H1 (cell line): ENCODE measurements around the gene HIVEP2. TPM values are rescaled to one million over a fixed set of nuclear protein-coding genes. Genes with fewer than 3 reads are reported as not detected.

Source experiments
- CTCF ChIA-PET: fragments of 300-600 bp; sonication (Branson Sonifier 250); formaldehyde crosslinking; loops from one replicate; lab custom pipeline; 2021; ENCODE audit not compliant: partially characterized antibody; lab: Charles Lee
- POLR2A ChIA-PET: fragments of 300-600 bp; sonication (Branson Sonifier 250); formaldehyde crosslinking; loops from one replicate; lab custom pipeline; 2021; ENCODE audit warnings: inconsistent platforms; ENCODE audit not compliant: partially characterized antibody; lab: Charles Lee
- DNase-seq, 2 experiments: peaks; one replicate each; pipeline versions ENCODE4 v3.0.0 to v3.0.0-alpha.2; 2010 to 2022; ENCODE audit warnings: low spot score in 2 of 2, low read depth in 1 of 2, mixed read lengths in 1 of 2
- FAIRE-seq: peaks from 2 replicates; lab custom pipeline; 2011; peaks lifted over from hg19 to GRCh38; lab: Jason Lieb, UNC
- H2AFZ ChIP-seq: 2 replicates; pipeline ENCODE4 v1.8.1; 2012; ENCODE audit warnings: low read length, inconsistent platforms
- H2AK5ac ChIP-seq: 2 replicates; pipeline ENCODE4 v1.6.1; 2013; ENCODE audit warnings: low read depth, low read length
- H2BK120ac ChIP-seq: replicated peaks from 2 replicates; pipeline ENCODE3; 2013; ENCODE audit warnings: low read depth, low read length, inconsistent platforms
- H2BK12ac ChIP-seq: 2 replicates; pipeline ENCODE4 v1.6.1; 2013; ENCODE audit warnings: low read depth, low read length
- H2BK15ac ChIP-seq: 2 replicates; pipeline ENCODE4 v1.6.1; 2013; ENCODE audit warnings: low read length
- H2BK20ac ChIP-seq: 2 replicates; pipeline ENCODE4 v1.6.1; 2013; ENCODE audit warnings: low read length
- H2BK5ac ChIP-seq: 2 replicates; pipeline ENCODE4 v1.6.1; 2013; ENCODE audit warnings: low read depth, low read length
- H3K14ac ChIP-seq: 2 replicates; pipeline ENCODE4 v1.6.1; 2013; ENCODE audit warnings: inconsistent platforms; ENCODE audit not compliant: insufficient read length
- H3K18ac ChIP-seq: 2 replicates; pipeline ENCODE4 v1.6.1; 2013; ENCODE audit warnings: low read length; ENCODE audit errors: extremely low read depth
- H3K23ac ChIP-seq: 2 replicates; pipeline ENCODE4 v1.6.1; 2013; ENCODE audit warnings: inconsistent platforms; ENCODE audit not compliant: insufficient read length
- H3K23me2 ChIP-seq: 2 replicates; pipeline ENCODE4 v1.6.1; 2013; ENCODE audit warnings: low read depth, low read length
- H3K27ac ChIP-seq: 2 replicates; pipeline ENCODE4 v1.6.1; 2011; ENCODE audit warnings: low read depth, low read length, inconsistent platforms
- H3K27me3 ChIP-seq, 4 experiments: replicated peaks in 1 of 4; 1 replicate in 1 of 4; 2 replicates in 3 of 4; pipeline versions ENCODE4 v1.6.1 to v1.8.1; 2011 to 2013; ENCODE audit warnings: low read length in 3 of 4, mild to moderate bottlenecking in 3 of 4, inconsistent platforms in 2 of 4, mixed read lengths in 2 of 4, moderate library complexity in 1 of 4; ENCODE audit not compliant: control insufficient read depth in 3 of 4, insufficient read depth in 3 of 4; ENCODE audit errors: extremely low read depth in 1 of 4
- H3K36me3 ChIP-seq, 4 experiments: 2 replicates each; pipeline versions ENCODE4 v1.6.1 to v1.8.1; 2011 to 2013; ENCODE audit warnings: mild to moderate bottlenecking in 4 of 4, low read length in 3 of 4, moderate library complexity in 2 of 4, control low read depth in 1 of 4, inconsistent platforms in 1 of 4; ENCODE audit not compliant: insufficient read depth in 4 of 4, control insufficient read depth in 2 of 4
- H3K4ac ChIP-seq: replicated peaks from 2 replicates; pipeline ENCODE3; 2013; ENCODE audit warnings: low read length, low read depth, mixed read lengths, inconsistent platforms; ENCODE audit not compliant: insufficient read length
- H3K4me1 ChIP-seq, 4 experiments: replicated peaks in 1 of 4; 1 replicate in 1 of 4; 2 replicates in 3 of 4; pipeline versions ENCODE4 v1.6.1 to v1.8.1; 2011 to 2013; ENCODE audit warnings: low read length in 3 of 4, inconsistent platforms in 2 of 4, mixed read lengths in 1 of 4; ENCODE audit not compliant: insufficient read depth in 4 of 4, control insufficient read depth in 3 of 4
- H3K4me2 ChIP-seq, 2 experiments: 2 replicates each; pipeline versions ENCODE4 v1.6.1 to v1.8.1; 2011 to 2013; ENCODE audit warnings: low read depth in 2 of 2, low read length in 2 of 2, control low read depth in 1 of 2, inconsistent platforms in 1 of 2, mild to moderate bottlenecking in 1 of 2; ENCODE audit not compliant: insufficient read depth in 1 of 2
- H3K4me3 ChIP-seq, 4 experiments: fragments of 200-600, 300-600 bp in 1 of 4; sonication (generic), shearing (Covaris generic), sonication (Bioruptor Twin) in 1 of 4; 2 replicates each; pipeline versions ENCODE4 v1.5.1 to v1.8.1; 2011 to 2016; ENCODE audit warnings: low read length in 4 of 4, low read depth in 3 of 4, control low read depth in 2 of 4, inconsistent platforms in 2 of 4, mild to moderate bottlenecking in 2 of 4, mixed read lengths in 1 of 4, moderate library complexity in 1 of 4; ENCODE audit not compliant: insufficient read depth in 2 of 4; ENCODE audit errors: extremely low read depth in 1 of 4
- H3K56ac ChIP-seq: replicated peaks from 2 replicates; pipeline ENCODE3; 2013; ENCODE audit warnings: low read depth, mild to moderate bottlenecking, mixed read lengths, low read length, inconsistent platforms; ENCODE audit not compliant: insufficient read length
- H3K79me1 ChIP-seq: 2 replicates; pipeline ENCODE4 v1.6.1; 2013; ENCODE audit warnings: low read depth, low read length, control low read depth
- H3K79me2 ChIP-seq, 2 experiments: 2 replicates each; pipeline versions ENCODE4 v1.6.1 to v1.8.1; 2012 to 2013; ENCODE audit warnings: low read length in 2 of 2, mild to moderate bottlenecking in 2 of 2, inconsistent platforms in 1 of 2; ENCODE audit not compliant: insufficient read depth in 2 of 2, control insufficient read depth in 1 of 2
- H3K9ac ChIP-seq, 4 experiments: replicated peaks in 1 of 4; 1 replicate in 1 of 4; 2 replicates in 3 of 4; pipeline versions ENCODE4 v1.6.1 to v1.8.1; 2011 to 2013; ENCODE audit warnings: low read depth in 3 of 4, low read length in 3 of 4, control low read depth in 2 of 4, mild to moderate bottlenecking in 2 of 4, moderate library complexity in 2 of 4, inconsistent platforms in 1 of 4; ENCODE audit errors: extremely low read depth in 1 of 4
- H3K9me3 ChIP-seq, 2 experiments: 2 replicates each; pipeline versions ENCODE4 v1.6.1 to v1.8.1; 2012 to 2013; ENCODE audit warnings: mild to moderate bottlenecking in 2 of 2, moderate library complexity in 2 of 2, control low read depth in 1 of 2, inconsistent platforms in 1 of 2, low read depth in 1 of 2, low read length in 1 of 2, mixed read lengths in 1 of 2; ENCODE audit not compliant: insufficient read depth in 2 of 2
- H4K20me1 ChIP-seq, 2 experiments: replicated peaks in 1 of 2; 2 replicates each; pipeline versions ENCODE3 to v1.8.1; 2011 to 2013; ENCODE audit warnings: inconsistent platforms in 2 of 2, low read length in 2 of 2, mild to moderate bottlenecking in 1 of 2; ENCODE audit not compliant: insufficient read depth in 2 of 2, control insufficient read depth in 1 of 2
- H4K5ac ChIP-seq: 2 replicates; pipeline ENCODE4 v1.6.1; 2013; ENCODE audit warnings: low read length, low read depth, mixed read lengths, inconsistent platforms; ENCODE audit not compliant: insufficient read length
- H4K8ac ChIP-seq: 2 replicates; pipeline ENCODE4 v1.8.0; 2013; ENCODE audit warnings: mild to moderate bottlenecking, moderate library complexity, low read length, inconsistent platforms; ENCODE audit not compliant: insufficient read depth; ENCODE audit errors: extremely low read depth
- H4K91ac ChIP-seq: replicated peaks from 2 replicates; pipeline ENCODE3; 2013; ENCODE audit warnings: low read length, mixed read lengths, inconsistent platforms; ENCODE audit not compliant: insufficient read length
- EP300 ChIP-seq, 2 experiments: IDR thresholded peaks; 1 replicate in 1 of 2; 2 replicates in 1 of 2; pipeline ENCODE4 v1.6.1; 2011 to 2012; ENCODE audit warnings: low read depth in 2 of 2, low read length in 2 of 2, mild to moderate bottlenecking in 2 of 2, borderline replicate concordance in 1 of 2, inconsistent platforms in 1 of 2, moderate library complexity in 1 of 2
- KDM1A ChIP-seq: fragments of 200-600, 300-600 bp; sonication (generic); IDR thresholded peaks from 2 replicates; pipeline ENCODE4 v1.7.1; 2016; ENCODE audit warnings: mild to moderate bottlenecking, low read length, borderline replicate concordance
- WGBS, 2 experiments: shearing (Covaris generic) in 1 of 2; methylation state at CpG; one replicate each; pipeline versions ENCODE4 v1.1.6 to v1.1.7; 2013 to 2015; ENCODE audit warnings: low lambda C conversion rate in 2 of 2, mixed read lengths in 2 of 2, inconsistent platforms in 1 of 2, low coverage in 1 of 2, missing lambda C conversion rate in 1 of 2; ENCODE audit not compliant: insufficient replicate concordance in 2 of 2, insufficient coverage in 1 of 2, insufficient read length in 1 of 2; ENCODE audit errors: extremely low coverage in 1 of 2, missing lambda C conversion rate in 1 of 2; 5-methylcytosine and 5-hydroxymethylcytosine counted together
- polyA plus RNA-seq, 7 experiments: library from polyadenylated mRNA; depleted of rRNA in 3 of 7; stranded (reverse) in 5 of 7; unstranded in 2 of 7; fragments of >200 nt in 5 of 7; fragments of 200-250 nt in 2 of 7; gene quantifications; 1 replicate in 5 of 7; 2 replicates in 1 of 7; 4 replicates in 1 of 7; pipeline versions ENCODE4 v1.2.1 to v1.2.3, GENCODE V29; 2011 to 2013; ENCODE audit warnings: missing spikeins in 2 of 7, mixed read lengths in 2 of 7
- total RNA-seq: library from RNA; stranded (reverse); fragmentation: NEBNext Ultra II Directional; extraction: Animal tissue kit (Norgen Biotek cat#: 25700); gene quantifications from 2 replicates; pipeline ENCODE4 v1.2.1, GENCODE V29; 2021

The HIVEP2 gene
- total and polyA plus RNA-seq, 2 of the 8 experiments (the other 6 are each of a cell fraction or from before 2014, with no cell fraction given) = 2.2 to 6.1 TPM

DNA sequence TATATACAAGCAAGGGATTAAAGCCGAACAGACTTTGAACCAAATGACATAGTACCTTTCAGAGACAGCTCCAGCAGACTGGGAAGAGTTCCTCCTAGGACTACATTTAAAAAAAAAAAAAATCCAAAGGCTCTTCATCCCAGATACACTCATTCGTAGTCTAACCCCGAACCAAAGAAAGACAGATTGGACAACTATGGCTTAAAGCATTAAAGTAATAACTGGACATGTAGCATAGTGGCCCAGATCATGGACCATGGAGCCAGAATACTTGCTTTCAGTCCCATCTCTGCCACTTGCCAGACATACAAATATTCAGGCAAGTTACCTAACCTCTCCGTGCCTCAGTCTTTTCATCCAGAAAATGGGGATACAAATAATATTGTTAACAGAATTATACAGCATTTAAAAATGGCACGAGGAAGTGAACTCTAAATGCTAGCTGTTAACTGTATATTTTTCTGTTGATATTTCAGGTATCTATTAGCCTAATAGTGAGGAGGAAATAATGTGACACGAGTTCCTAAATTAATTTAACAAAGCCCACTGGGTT lies 123.7 kb downstream of the HIVEP2 start:
- no peak for DNase-seq
- FAIRE-seq = no peak

More for the DNA sequence above, 123.7 kb downstream of the HIVEP2 start:
- no peak overlapping the region for H3K4me3 ChIP-seq
- no peaks in the 10 kb centered on the region for H3K79me1 ChIP-seq
- no peak overlapping the region for H3K9ac ChIP-seq
- TF ChIP-seq EP300 (IDR thresholded peaks at IDR 0.05; ENCODE audit: borderline replicate concordance in 1 of 2, low read depth in 2 of 2, low read length in 2 of 2) = no peak
- 0 out of 2 replicates have a peak, but pooled peaks have one; percentile 16 for TF ChIP-seq KDM1A
- TF ChIP-seq, all 59 proteins: peak for 1
- Histone ChIP-seq H3K56ac (no peak overlapping the region), H3K27ac (no peak overlapping the region), H3K23me2 (no peaks in the 10 kb centered on the region), H3K18ac (no peak overlapping the region), H2BK12ac (no peak overlapping the region), H2BK5ac (no peak overlapping the region), H3K36me3 (no peaks in the 10 kb centered on the region), H4K8ac (no peak overlapping the region), H3K79me2 (no peaks in the 10 kb centered on the region; a peak in 1 of 4 replicates), H3K9me3 (no peaks in the 10 kb centered on the region), H4K5ac (no peak overlapping the region), H2AFZ (no peak overlapping the region), H3K14ac (no peak overlapping the region), H3K4me2 (no peak overlapping the region), H2BK15ac (no peak overlapping the region), H3K4me1 (peaks cover 0 to 7% (median 1%) of the 10 kb centered on the region in 4 experiments; a peak in 2 of 7 replicates), H2AK5ac (no peak overlapping the region), H4K20me1 (no peaks in the 10 kb centered on the region), H3K27me3 (no peaks in the 10 kb centered on the region), H3K23ac (no peak overlapping the region), H4K91ac (no peak overlapping the region), H3K4ac (no peak overlapping the region), H2BK20ac (no peak overlapping the region), H2BK120ac (no peak overlapping the region)
- POLR2A ChIA-PET = interaction anchor here (0.8 kb wide), 1 partner anchor 48 kb away, joined by 3 read pairs; no protein-coding TSS in a partner anchor
- WGBS, 2 experiments = 93% methylated on average over 6 of the region's 6 CpGs; no CpG with 5 or more reads in 1 of the 2 experiments
- CTCF ChIA-PET = interaction anchor here (0.6 to 4.1 kb wide), 10 partner anchors 12 to 561 kb away, joined by 3 to 13 read pairs (median 3); no protein-coding TSS in a partner anchor
